K562 (cell line): ENCODE measurements around the gene ACTN4. TPM values are rescaled to one million over a fixed set of nuclear protein-coding genes. Genes with fewer than 3 reads are reported as not detected.
A peak's percentile ranks its signal among the peaks of the same experiment; 100 is the strongest.

Experiments used
- ATF7 ChIP-seq: fragments of 450-650 bp; IDR thresholded peaks from 2 replicates; pipeline ENCODE4 v1.7.1; 2014; ENCODE audit warnings: mild to moderate bottlenecking, moderate library complexity
- BHLHE40 ChIP-seq: IDR thresholded peaks from 2 replicates; pipeline ENCODE4 v1.6.1; 2011; ENCODE audit warnings: low read length, improper control_type of control experiment
- BRF1 ChIP-seq: IDR thresholded peaks from 3 replicates; pipeline ENCODE4 v1.6.1; 2011; ENCODE audit warnings: borderline replicate concordance, mild to moderate bottlenecking; ENCODE audit not compliant: insufficient read length; ENCODE audit errors: extremely low read depth
- EP300 ChIP-seq: IDR thresholded peaks from 2 replicates; pipeline ENCODE4 v1.6.1; 2012; ENCODE audit warnings: low read length, improper control_type of control experiment
- ETV6 ChIP-seq, 3 experiments: fragments of 150-350 bp in 1 of 3; sonication (generic) in 1 of 3; formaldehyde crosslinking in 1 of 3; IDR thresholded peaks; 2 replicates each; pipeline versions ENCODE4 v1.6.1 to v1.8.0; 2014 to 2022; ENCODE audit warnings: borderline replicate concordance in 2 of 3, low read depth in 2 of 3, antibody characterized with exemption in 1 of 3, low read length in 1 of 3, mild to moderate bottlenecking in 1 of 3, missing genetic modification reagents in 1 of 3
- HMGN3 ChIP-seq: IDR thresholded peaks from 2 replicates; pipeline ENCODE4 v1.6.1; 2011; ENCODE audit warnings: borderline replicate concordance, low read depth, mild to moderate bottlenecking, mixed read lengths, low read length; ENCODE audit not compliant: insufficient read length; ENCODE audit errors: extremely low read depth
- KDM1A ChIP-seq, 2 experiments: fragments of 450-650 bp; IDR thresholded peaks; 2 replicates each; pipeline ENCODE4 v1.6.1; 2016; ENCODE audit warnings: mild to moderate bottlenecking in 2 of 2
- KHSRP ChIP-seq: fragments of 450-650 bp; IDR thresholded peaks from 2 replicates; pipeline ENCODE4 v1.6.1; 2017
- NFE2L1 ChIP-seq: fragments of 450-650 bp; IDR thresholded peaks from 2 replicates; pipeline ENCODE4 v1.6.1; 2016; ENCODE audit warnings: missing genetic modification characterization, low read depth, mild to moderate bottlenecking, missing compliant biosample characterization, moderate library complexity, borderline replicate concordance
- PPARD ChIP-seq: fragments of 250-450 bp; sonication (Bioruptor Pico); IDR thresholded peaks from 2 replicates; pipeline ENCODE4 v1.8.0; 2022; ENCODE audit warnings: inconsistent platforms, mild to moderate bottlenecking, moderate library complexity
- SP1 ChIP-seq: sonication (generic); formaldehyde crosslinking; IDR thresholded peaks from 2 replicates; pipeline ENCODE4 v1.8.1; 2022; ENCODE audit warnings: mild to moderate bottlenecking, missing genetic modification reagents
- TRIM28 ChIP-seq: fragments of 450-650 bp; IDR thresholded peaks from 2 replicates; pipeline ENCODE4 v1.6.1; 2017
- ZC3H4 ChIP-seq: sonication (generic); formaldehyde crosslinking; IDR thresholded peaks from 2 replicates; pipeline ENCODE4 v1.9.0; 2021; ENCODE audit warnings: missing genetic modification reagents, borderline replicate concordance
- ZFP36 ChIP-seq: fragments of 150-350 bp; IDR thresholded peaks from 2 replicates; pipeline ENCODE4 v1.6.1; 2018; ENCODE audit warnings: low read length, low read depth; ENCODE audit not compliant: partially characterized antibody
- ZKSCAN8 ChIP-seq: fragments of 200-800 bp; sonication (Bioruptor generic); IDR thresholded peaks from 2 replicates; pipeline ENCODE4 v1.6.1; 2016; ENCODE audit warnings: missing genetic modification characterization, missing compliant biosample characterization
- ZNF586 ChIP-seq: fragments of 450-650 bp; formaldehyde crosslinking; conservative IDR thresholded peaks from 2 replicates; pipeline ENCODE4 v1.4.0; 2020; ENCODE audit warnings: mild to moderate bottlenecking, moderate library complexity
- polyA plus RNA-seq, 8 experiments: library from polyadenylated mRNA; depleted of rRNA in 4 of 8; stranded (reverse) in 5 of 8; unstranded in 3 of 8; fragments of >200 nt; fragmentation: Nextera tagmentation in 2 of 8; fragmentation: Illumina TruSeq in 1 of 8; extraction: Ambion mirVana in 2 of 8; extraction: Trizol in 1 of 8; gene quantifications; 2 replicates each; pipeline versions ENCODE4 v1.2.1 to v1.2.3, GENCODE V29; 2011 to 2014; ENCODE audit warnings: inconsistent platforms in 1 of 8, missing spikeins in 1 of 8
- total RNA-seq, 7 experiments: library from RNA; depleted of rRNA in 6 of 7; stranded (reverse); fragments of >200 nt in 6 of 7; fragmentation: Illumina TruSeq in 2 of 7; extraction: Trizol in 2 of 7; gene quantifications; 2 replicates each; pipeline versions ENCODE4 v1.2.1 to v1.2.3, GENCODE V29; 2011 to 2021; ENCODE audit warnings: low replicate concordance in 1 of 7
- TF ChIP-seq, protein P1 (sequence below): sonication (generic); formaldehyde crosslinking; IDR thresholded peaks from 2 replicates; pipeline ENCODE4 v1.8.0; 2022; ENCODE audit warnings: missing genetic modification reagents, mild to moderate bottlenecking, moderate library complexity, borderline replicate concordance

The ACTN4 gene
- total and polyA plus RNA-seq, 9 of the 15 experiments (the other 6 are each of a cell fraction or from before 2014, with no cell fraction given), result 3.1 to 385 (median 125) TPM

DNA sequence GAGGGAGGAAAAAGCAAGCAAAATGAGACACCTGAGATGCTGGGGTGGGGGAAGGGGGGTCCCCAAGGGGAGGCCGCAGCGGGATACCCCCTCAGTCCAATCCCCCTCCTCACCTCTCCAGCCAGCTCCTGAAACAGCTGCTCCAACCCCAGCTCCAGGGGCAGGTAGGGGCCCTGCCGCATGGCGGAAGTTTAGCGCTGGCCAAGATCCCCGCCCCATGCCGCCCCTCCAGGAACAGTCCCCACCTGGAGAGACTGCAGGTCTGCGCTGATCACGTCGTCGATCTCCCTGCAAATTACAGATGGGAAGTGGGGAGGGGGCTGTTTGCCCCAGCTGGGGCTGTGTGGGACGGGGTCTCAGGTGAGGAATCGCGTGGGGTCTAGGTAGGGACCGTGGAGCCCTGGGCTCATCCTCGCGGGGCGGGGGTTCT lies 87.8 kb downstream of the ACTN4 start (continued):
- TF ChIP-seq, protein P1, sequence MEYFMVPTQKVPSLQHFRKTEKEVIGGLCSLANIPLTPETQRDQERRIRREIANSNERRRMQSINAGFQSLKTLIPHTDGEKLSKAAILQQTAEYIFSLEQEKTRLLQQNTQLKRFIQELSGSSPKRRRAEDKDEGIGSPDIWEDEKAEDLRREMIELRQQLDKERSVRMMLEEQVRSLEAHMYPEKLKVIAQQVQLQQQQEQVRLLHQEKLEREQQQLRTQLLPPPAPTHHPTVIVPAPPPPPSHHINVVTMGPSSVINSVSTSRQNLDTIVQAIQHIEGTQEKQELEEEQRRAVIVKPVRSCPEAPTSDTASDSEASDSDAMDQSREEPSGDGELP (CRISPR knock-in tag), result peak; percentile 63; the same call in 1 of the 2 replicates
- peak; percentile 31 for TF ChIP-seq HMGN3
- no peak for TF ChIP-seq KDM1A (IDR thresholded peaks at IDR 0.05)
- no peak for TF ChIP-seq TRIM28
- no peak for TF ChIP-seq ZNF586 (CRISPR knock-in tag)
- no peak for TF ChIP-seq ZKSCAN8 (CRISPR knock-in tag)
- TF ChIP-seq ETV6 (IDR thresholded peaks at IDR 0.05; ENCODE audit: borderline replicate concordance in 1 of 2, low read depth in 2 of 2, low read length in 1 of 2), result no peak
- no peak for TF ChIP-seq ETV6 (CRISPR knock-in tag; IDR thresholded peaks at IDR 0.05; ENCODE audit: borderline replicate concordance)
- no peak for TF ChIP-seq BHLHE40
- no peak for TF ChIP-seq ATF7
- TF ChIP-seq KHSRP, result no peak
- peak; percentile 8; the same call in 1 of the 2 replicates for TF ChIP-seq SP1 (CRISPR knock-in tag)
- TF ChIP-seq BRF1, result no peak
- no peak for TF ChIP-seq PPARD
- TF ChIP-seq ZC3H4 (CRISPR knock-in tag), result no peak
- no peak for TF ChIP-seq ZFP36
- TF ChIP-seq NFE2L1 (tag), result no peak
- no peak for TF ChIP-seq EP300
